Stimulated activated CD4-positive, alpha-beta T cell treated with anti-CD3 and anti-CD28 coated beads, Interleukin-1b, Interleukin-23, amount 100 ng/mL, for 24 hours (primary cell): ENCODE data around the gene NPSR1.
"Not testable (repeated sequence)": the region's sequence is repeated elsewhere in the genome, so short reads cannot be mapped to it uniquely, and the experiment has no call there.

Experiments used
- DNase-seq, 4 experiments: peaks; one replicate each; pipeline ENCODE4 v3.0.0-alpha.2; 2020; ENCODE audit warnings: low read depth in 4 of 4, low spot score in 1 of 4

NPSR1 gene

DNA sequence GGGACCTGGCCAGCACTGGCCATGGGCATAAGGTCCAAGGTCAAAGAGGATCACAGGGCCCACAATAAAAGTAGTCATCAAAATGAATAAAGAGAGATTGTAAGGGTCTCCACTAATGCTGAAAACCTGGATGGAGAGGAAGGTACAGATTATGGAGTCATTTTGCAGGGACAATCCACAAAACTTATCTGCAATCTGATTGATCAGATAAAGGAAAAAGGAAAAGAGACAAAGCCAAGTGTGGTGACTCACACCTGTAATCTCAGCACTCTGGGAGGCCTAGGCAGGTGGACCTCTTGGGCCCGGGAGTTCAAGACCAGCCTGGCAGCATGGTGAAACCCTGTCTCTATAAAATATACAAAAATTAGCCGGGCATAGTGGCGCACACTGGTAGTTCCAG, 174.0 kb downstream of the NPSR1 start:
- no peak for DNase-seq

DNA sequence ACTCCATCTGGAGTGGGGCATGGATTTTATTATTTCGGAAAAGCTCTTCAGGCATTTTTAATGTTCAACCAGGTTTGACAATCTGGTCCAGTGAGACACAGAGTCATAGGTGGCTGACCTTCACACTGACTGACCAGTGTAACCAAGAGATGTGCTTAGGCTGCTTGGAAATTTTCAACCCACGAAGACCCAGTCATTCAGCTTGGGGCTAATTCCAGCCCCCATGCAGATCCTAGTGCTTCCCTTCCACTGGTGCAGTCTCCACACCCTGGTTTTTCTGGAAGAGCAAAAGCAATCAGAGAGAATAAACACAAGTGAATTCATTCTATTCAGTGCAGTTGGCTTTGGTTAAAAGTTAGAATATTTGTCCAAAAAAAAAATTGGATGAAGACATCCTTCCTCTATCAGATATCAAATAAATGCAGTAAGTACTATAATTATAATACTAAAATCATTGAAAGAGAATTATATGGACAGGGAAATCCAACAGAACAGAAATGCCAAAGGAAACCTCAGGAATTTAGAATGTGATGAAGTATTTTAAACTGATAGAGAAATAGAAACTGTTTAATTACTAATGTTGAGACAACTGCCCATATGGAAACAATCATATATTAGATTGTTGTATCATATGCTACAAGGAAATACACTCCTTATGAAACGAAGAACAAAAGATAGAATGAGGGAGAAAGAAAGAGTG, 178.0 kb downstream of the NPSR1 start:
- DNase-seq, result no peak

DNA sequence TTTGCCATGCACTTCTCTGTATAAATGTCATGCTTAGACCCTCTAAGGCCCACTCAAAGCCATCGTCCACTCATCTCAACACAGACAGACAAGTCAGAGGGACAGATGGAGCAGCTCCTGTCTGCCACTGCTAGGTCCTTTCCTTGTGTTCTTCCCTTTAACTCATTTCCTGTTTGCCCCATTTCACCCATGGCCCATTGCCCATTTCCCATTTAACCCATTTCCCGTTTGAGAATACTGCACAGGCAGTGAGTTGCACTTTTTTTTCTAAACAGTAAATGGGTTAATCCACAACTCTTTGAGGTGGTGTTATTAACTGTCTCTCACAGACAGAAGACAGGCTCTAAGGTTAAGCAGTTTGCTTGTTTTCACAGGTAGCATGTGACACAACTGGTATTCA, 179.3 kb downstream of the NPSR1 start:
- DNase-seq, result no peak

DNA sequence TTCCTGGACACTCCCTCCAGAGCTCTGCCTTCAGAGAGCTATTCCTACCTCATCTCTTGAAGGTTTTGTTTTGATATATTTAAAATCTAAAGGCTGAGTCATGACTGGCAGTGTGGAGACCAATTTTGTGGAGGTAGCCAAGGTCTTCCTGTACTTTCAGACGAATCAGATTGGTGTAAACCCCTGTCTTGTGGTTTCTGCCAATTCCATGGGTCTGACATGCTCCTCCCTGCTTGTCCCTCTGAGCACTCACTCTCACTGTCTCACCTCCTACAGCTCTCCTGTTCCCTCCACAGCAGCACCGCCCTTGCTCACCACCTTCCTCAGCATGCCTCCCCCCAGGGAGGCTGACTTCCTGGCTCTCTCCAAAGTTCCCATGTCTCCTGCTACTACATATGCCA, 179.8 kb downstream of the NPSR1 start:
- DNase-seq, result no peak

DNA sequence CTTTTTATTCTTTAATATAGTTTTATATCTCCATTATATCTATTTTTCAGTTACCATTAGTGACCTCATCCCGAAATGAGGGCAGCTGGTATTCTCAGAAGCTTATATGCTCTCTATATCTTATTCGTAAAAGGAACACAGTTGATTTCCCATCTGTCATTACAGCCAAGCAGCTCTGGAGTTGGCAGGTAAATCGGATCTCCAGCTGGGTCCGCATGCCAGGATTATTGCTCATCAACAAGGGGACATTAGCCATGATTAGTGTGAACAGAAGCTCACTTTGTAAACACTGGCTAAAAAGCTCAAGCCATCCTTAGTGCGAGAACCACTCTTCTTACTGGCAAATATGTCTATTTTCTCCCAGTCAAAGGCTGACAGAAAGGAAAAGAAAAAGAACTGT, 180.3 kb downstream of the NPSR1 start:
- DNase-seq, result no peak

DNA sequence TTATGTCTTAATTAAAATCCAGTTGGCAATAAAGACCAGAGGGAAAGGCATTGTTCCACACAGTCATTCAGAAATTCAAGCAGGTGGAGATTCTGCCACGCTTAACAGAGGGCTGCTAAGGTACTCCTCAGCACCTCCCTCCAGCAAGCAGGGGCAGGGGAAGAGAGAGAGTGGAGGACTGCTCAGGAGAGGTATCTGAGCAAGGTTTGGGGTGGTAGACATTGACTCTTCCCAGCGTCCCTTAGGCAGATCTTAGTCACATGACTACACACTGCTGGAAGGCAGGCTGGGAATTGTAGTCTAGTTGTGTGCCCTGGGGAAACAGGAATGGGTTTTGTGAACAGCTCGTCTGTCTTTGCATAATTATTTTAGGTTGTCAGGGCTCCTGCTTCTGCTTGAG, 181.6 kb downstream of the NPSR1 start:
- no peak for DNase-seq

DNA sequence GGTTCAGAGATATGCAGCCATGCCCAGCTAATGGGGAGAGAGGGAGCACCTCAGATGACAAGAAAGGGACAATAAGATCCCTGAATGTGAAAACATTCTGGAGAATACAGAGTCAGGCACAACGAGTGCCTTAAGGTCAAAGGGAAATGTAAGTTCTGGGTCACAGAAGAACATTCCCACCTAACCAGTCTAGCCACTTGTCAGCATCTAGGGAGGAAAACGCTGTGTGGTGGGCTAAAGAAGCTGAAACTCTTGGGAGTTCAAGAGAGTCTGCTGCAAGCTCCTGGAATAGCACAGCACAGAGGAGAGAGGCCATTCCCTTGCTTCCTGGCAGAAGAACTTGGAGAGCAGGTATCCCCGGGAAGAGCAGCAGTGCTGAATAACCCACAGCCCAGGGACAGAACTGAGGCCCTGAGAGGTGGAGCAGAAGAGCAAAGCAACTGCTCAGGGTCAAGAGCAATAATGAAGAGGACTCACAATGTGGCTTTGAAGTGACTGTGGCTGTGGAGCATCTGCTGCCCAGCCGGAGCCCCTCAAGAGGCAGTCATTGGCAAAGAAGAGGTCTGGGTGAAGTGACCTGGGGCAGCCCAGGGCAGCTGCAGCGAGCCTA, 182.3 kb downstream of the NPSR1 start:
- no peak for DNase-seq

DNA sequence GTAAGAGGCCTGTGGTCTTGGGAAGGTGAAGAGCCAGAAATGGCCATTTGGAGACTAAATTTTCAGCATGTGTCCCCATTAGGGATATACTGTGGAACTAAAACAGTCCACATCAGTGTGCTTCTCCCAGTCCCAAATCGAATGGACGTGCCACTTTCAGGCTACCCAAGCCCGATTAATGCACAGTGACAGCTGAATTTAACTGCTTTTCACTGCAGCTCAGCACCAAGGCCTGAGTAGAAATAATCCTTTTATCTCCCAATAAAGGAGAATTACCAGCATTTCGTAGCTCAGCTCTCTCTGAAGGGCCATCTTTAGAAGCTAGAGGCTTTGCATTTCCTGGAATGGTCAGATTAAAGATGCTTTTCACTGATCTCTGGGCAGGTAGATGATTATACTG, 183.3 kb downstream of the NPSR1 start:
- DNase-seq, result no peak

DNA sequence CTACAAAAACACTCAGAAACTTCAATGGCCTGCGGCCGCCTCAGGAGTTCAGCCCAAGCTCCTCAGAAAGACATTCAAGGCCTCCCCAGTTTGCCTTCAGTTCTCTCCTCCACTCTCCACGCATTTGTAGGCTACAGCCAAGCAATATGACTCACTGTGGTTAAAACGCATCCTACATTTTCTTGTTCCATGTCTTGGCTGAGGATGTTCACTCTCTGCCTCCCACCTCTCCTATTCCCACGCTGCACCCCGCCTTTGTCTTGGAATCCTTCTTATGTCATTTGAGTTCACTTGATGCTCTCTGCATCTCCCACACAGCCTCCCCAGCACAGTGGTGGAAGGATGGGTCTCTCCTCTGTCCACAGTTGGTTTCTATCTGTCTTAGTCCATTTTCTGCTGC, 184.8 kb downstream of the NPSR1 start:
- no peak for DNase-seq

DNA sequence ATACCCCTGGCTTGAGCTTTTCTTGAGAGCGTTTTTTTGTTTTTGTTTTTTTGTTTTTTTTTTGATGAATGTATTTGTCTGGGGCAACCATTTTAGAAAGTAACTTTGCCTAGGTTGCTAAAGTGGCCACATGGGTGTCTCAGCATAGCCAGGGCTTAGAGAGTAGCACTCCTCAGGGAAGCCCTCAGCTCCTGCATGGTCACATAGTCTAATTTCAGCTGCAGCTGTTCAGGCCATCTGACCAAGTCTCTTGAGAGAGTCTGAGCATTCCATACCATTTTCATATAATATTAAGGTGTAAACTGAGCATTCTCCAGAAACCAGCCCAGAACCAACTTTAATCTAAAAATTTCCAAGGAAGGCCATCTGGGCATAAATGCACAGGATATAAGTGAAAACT, 186.4 kb downstream of the NPSR1 start:
- DNase-seq, result no peak

DNA sequence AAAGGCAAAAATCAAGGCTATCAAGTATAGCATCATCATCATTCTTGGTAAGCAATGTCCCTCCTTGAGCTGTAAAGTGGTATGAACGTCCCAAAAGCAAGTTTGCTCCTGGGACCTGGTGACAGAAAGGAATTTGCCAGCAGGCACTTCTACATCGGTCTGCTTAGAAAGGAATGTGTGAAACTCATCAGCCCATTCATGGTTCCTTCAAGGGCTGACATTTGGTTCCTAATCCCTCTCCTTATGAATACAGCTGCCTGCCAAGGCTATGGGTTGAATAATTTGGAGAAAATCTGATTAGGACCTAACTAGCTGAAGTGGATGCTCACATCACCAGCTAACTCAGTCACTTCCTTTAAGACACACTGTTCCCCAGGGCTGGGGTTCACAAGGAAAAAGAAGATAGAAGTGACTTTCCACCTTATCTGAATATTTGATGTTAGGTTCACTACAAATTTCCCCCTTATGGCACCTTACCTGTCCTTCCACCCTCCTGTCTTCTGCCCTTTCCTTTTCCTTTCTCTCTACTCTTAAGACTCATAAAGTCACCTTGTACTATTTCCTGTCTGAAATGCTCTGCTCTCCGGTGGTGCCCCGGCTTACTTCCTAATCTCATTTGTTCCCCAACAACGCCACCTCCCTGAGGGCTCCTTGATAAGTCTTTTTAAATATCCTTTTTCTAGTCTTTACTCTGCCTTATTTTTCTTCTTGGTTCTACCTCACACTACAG, 187.1 kb downstream of the NPSR1 start:
- no peak for DNase-seq

DNA sequence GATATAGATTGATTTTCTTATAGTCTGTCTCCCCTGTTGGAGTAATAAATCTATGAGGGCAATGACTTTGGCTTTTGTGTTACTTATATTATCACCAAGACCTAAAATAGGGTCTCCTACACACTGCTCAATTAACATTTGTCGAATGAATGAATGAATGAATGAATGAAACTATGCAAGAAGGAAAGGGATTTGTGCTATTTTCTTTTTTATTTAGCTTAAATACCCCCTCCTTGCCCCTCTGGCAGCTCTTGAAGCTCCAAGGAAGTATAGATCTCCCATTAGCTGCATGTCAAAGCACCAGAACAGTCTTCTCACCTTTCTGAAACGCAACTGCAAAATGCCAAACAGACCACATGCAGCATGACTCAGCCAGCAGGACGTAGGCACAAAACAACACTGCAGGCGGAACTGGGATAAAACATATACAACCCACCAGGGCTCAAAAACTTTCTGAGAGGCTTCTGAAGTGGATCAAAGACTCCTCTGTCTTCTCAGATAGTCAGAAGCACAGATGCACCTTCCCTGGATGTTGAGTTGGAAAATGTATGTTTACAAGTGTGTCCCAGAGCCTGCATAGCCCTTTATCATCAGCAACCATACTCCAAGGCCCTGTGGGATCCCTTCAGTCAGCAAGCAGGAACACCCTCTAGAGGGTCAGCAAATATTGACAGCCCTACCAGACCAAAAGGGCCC, 187.8 kb downstream of the NPSR1 start:
- no peak for DNase-seq

DNA sequence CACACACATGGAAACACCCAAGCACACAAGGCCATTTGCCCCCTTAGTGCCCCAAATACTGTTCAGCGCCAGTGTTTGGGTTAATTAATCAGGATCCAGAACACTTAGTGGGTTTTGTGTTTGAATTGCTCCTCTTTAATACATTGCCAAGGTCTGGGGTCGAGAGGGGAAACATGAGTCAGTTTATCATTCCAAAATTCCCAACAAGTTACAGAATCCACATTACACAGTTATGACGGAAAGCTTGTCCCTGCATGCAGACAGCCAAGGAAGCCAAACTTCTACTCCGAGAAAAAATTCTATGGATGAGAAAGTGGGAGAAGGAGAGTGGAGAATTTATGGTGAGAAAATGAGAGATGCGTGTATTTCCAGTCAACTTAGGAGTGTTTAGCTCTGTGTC, 189.0 kb downstream of the NPSR1 start:
- DNase-seq, result no peak

DNA sequence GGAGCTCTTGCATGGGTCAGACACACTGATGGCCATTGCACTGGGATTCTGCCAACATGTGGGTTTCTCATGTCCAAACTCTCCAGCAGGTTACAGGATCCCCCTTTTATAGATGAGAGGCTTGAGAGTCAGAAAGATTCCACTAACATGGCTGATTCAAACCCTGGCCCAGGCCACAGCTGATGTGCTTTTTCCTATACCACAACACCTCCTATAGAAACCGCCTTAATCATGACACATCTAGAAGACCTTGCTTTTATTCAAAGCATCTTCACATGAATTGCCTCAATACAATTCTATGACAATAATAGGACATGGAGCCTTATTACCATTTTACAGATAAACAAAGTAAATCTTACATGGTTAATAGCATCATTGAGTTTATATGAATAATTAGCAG, 190.7 kb downstream of the NPSR1 start:
- DNase-seq, result no peak

DNA sequence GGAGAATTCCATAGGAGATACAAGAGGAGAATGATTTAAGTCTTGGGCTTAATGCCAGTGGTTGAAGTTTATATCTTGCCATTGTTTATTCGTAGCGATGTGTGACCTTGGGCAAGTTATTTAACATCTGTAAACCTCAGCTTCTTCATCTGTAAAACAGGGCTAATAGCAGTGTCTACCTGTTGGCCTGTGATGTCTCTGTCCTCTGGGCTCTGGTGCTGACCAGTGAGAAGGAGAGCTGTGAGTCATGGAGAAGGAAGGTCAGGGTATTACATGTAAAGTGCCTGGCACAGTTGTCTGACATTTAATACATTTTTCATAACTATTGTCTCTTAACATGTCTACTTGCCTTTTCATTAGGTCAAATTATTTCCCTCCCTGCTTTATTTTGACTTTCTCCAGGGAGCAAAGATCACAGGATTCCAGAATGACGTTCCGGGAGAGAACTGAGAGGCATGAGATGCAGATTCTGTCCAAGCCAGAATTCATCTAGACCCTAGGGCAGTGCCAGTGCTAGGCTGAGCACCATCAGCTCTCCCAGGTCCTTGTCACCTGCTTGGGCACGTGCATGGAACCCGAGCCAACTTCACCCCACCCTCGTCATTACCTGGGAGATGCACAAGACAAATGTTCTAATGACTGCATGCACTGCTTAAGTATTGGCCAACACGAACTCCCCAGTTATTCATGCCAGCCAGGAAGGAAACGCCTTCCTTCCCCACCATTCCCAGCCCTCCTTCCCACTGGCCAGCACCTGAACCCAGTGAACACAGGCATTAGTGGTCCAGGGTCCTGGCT, 191.3 kb downstream of the NPSR1 start:
- DNase-seq, result no peak

DNA sequence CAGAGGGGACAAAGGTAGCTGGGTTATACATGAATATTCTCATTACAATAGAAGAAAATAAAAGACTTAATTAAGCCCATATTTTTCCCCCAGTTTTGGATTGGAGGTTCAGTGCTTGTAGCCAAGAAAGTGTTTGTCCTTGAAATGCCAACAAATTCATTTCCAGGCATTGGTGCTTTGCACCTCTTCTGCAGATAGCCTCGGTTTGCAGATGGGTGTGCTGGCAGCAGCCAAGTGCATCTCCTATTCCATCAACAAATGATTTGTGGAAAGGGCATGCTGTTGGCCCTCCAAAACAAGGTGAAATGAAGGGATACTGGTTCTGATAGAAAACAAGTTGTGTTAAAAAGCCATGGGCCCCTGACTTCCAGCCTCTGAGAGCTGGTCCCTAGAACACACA, 192.0 kb downstream of the NPSR1 start:
- no peak for DNase-seq

DNA sequence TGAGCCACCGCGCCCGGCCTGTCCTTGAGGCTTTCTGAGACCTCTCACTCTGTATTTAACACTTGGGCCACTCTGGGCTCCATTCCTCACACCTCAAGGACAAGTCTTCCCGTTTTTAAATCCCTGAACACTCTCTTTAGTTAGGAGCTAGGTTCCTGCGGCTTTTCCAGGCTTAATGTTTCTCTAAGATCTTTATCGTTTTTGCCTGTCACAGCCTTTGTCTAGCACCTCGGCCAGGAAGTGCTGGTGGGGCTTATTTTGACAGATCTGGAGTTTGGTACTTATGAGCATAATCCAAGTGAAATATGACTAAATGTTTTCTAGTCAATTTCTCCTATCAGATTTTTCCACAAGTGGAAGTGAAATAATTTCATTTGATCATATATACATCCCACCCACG, 192.7 kb downstream of the NPSR1 start:
- DNase-seq, result no peak

DNA sequence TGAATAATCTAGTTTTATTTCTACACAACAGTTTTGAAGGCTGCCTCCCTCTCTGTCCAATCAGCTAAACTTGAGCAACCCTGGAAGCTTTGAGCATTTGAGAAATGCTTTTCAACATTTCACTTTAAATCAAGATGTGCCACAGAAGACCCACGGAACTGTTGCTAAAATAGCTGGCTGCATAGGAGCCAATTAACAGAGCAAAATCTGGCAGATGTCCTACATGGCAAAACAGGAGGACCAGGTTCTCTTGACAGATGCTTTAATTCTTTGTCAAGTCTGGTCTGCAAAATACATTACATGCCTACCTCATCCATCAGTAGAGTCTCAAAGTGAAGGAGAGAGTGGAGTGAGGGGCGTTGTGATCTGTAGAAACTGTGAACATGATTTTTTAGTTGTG, 193.4 kb downstream of the NPSR1 start:
- DNase-seq, result no peak

DNA sequence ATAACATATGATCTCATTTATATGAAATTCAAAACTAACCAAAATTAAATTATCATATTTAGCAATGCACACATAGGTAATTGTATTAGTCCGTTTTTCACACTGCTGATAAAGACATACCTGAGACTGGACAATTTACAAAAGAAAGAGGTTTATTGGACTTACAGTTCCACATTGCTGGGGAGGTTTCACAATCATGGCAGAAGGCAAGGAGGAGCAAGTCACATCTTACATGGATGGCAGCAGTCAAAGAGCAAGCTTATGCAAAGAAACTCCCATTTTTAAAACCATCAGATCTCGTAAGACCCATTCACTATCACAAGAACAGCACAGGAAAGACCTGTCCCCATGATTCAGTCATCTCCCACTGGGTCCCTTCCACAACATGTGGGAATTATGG, 200.4 kb downstream of the NPSR1 start:
- DNase-seq, result not testable (repeated sequence)

DNA sequence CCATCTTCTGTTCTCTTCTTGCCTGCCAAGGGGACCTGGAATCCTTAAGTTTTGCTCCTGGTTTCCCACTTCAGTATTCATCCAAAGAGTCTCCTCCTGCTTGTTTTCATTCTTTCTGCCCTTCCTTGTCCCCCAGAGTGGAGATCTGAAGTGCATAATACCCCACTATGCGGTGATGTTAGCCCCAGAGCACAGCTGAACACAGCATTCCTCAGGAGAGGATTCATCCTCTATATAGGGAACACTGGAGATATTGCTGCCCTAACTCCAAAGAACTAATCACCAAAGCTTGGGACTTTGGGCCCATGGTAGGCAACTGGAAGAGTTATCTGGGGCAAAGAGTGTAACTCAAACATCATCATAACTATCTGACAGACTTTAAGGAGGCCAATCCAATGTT, 201.3 kb downstream of the NPSR1 start:
- not testable (repeated sequence) for DNase-seq

DNA sequence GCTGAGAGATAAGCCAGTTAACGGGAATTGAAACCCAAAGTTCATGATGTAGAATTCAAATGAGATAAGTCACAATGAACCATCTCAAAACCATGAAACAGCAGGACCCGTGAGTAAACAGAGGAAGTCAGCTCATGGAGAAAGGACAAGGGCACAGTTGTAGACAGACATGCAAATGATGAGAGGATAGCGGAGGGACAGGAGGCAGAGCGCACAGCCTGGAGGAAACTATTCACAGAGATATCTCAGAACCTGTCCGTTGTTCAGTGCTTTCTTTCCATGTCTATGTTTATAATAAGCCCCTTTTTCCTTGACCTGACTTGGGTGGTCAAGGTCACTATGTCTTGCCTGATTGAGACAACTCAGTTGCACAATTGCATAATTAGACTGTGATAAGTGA, 208.2 kb downstream of the NPSR1 start:
- DNase-seq, result not testable (repeated sequence)
